NCI-H2171 (cell line): ENCODE results near the gene BICRA.

Source experiments
- DNase-seq: peaks from one replicate; lab custom pipeline; 2025; lab: John Stamatoyannopoulos, UW

Gene BICRA

DNA sequence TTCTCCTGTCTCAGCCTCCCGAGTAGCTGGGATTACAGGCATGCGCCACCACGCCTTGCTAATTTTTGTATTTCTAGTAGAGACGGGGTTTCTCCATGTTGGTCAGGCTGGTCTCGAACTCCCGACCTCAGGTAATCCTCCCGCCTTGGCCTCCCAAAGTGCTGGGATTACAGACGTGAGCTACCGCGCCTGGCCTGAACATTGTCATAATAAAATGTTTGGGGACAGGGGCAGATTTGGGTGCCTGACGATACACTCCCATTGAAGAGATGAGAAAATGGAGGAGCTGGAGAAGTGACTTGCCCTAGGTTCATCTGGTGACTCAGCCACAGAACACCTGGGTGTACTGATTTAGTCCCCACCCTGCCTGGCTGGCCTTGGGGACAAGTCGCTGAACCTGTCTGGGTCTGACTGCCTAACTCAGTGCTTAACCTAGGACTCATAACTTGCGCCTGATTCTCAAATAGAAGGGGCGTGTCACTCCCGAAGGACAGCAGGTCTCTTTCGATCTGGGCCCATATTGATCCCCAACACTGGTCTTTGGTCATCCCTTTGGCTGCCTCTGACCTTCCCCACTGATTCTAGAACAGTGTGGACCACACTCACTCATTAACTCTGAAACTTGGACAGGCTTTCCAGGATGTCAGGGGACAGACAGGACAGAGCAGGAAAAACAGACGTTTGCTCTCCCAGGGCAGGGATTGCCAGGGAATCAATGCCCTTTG, 7.6 kb upstream of the BICRA start:
- no peak for DNase-seq

DNA sequence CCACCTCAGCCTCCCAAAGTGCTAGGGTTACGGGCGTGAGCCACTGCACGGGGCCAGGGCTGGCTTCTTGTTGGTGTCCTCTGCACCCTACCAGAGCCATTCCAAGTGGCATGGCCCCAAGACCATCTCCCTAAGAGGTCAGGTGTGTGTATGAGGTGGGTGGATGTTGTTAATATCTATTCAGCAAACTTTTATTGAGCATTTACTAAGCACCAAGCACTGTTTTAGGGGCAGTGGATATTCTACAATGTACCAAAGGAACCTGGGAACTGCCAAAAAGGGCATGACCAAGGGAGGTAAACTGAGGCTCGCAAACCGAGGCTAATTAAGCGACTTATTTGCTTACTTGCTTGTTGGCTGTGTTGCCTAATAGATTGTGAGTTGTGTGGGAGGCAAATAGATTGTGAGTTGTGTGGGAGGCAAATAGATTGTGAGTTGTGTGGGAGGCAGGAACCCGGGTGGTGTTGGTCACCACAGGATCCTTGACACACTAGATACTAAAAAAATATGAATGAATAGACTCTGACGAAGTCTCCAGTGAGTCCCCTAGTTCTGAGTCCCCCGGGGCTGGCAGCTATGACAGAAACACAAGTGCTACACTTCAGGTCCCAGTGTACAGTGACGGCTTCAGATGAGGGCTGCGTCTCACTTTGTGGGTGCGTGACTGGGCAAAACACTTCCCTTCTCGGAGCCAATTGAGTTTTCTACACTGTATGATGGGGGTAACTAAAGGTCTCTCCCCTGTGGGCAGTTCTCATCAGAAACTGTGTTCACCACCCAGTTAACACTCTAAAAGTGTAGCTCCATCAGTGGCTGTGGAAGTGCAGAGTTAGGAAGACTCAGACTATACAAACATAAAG, 5.0 kb upstream of the BICRA start:
- DNase-seq, result no peak

DNA sequence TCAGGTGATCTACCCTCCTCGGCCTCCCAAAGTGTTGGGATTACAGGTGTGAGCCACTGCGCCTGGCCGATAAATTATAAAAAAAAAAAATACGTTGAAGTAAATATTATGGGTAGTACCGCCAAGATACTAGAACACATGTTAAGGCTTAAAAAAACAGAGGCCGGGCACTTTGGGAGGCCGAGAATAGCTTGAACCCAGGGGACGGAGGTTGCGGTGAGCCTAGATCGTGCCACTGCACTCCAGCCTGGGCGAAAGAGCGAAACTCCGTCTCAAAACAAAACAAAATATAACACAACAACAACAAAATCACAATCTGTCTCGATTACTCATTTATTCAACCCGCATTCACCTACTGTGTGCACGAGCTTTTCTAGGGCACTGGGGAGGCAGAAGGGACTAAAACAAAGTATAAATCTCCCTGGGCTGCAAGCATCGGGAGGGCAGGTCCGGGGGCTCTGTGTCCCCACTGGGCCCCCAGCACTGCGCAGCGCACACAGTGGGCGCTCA, 1.3 kb upstream of the BICRA start:
- no peak for DNase-seq

DNA sequence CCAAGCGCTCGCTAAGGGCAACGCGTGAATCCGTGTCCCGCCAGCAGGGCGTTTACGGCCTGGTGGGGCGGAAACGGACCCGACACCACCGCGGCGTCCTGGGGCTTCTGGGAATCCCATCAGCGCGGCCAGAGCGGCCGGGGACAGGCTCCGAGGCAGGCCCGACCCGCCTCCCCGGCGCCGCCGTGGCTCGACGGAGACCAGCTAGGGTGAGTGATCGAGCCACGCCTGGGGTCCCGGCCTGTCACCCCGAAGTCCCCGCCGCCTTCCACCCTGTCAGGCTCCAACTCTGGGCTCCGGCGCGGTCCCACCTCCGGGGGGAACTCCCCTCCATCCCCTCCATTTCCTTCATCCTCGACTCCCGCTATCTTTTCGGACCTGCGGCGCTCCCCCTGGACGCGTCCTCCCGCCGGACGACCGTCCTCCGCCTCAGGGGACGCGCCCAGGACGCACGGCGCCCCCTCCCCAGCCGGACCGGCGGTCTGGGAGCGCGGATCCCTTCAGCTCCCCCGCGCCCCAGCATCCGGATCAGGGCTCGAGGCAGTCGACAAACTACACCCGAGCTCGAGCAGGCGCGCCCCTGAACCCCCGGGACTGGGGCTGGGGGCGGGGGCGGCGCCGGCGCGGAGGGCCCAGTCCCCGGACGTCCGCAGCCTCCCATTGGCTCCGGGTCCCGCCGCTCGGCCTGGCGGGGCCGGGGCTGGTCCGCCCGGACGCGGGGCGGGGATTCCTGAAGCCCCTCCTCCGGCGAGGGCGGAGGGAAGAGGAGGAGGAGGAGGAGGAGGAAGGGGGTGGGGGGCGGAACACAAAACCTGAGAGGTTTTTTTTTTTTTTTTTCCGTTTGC, 638 bp upstream of the BICRA start:
- peak; percentile 82 for DNase-seq

DNA sequence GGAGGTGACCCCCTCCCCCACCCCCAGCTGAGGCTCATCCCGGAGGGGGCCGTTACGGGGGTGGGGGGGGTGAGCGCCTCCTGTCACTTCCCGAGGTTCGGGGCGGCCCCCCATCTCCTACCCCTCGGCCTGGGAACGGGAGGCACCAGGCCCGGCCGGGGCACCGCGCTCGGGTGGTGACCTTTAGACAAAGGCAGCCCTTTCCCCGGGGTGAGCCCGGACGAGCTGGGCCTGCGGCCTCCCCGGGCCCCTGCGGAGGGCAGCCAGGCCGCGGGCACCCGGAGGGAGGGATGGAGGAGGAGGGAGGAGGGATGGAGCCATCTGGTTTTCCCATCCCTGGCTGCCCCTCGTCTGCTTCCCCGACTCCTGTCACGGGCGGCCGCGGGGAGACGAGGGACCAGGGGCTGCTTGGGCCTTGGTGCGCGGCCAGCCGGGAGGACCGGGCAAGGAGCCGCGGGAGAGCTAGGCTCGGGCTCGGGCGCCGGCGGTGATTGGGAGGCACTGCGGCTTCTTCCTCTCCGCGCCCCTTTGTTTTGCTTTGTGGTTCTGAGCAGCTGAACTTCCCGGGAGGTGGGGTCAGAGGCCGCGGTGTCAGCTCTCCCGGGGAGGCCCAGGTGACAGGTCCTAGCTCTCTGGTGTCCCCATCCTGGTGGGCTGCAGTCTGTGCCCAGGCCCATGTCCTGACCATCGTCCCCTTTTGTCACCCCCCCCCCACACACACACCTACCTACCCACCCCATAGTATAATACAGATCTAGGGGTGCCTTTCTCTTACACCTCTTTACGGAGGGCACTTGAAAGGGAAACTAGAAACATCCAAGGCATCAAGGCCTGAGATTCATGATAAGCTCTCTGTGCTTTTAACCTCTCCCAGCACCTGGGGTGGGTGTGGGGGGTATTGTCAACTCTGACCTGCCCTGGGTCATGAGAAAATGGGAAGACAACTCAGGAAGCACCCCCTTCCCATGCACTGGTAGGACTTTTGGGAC, 1.3 kb downstream of the BICRA start:
- DNase-seq, result peak; percentile 8

DNA sequence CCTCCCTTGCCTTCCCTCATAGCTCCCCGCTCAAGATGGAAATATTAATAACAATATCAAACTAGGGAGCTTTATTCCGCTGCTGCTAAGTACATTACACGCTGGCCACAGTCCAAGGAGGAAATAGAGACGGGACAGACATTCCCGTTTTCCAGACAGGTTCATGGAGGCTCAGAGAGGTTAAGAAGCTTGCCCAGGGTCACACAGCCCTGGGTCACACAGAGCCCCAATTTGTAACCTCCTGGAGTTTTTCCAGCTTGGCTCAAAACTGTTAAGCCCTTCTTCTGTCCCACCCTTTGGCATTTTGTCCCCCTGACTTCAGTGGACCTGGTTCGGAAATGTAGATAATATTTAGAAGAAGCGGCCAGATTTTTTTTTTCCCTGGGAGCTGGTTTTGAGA, 2.0 kb downstream of the BICRA start:
- no peak for DNase-seq

DNA sequence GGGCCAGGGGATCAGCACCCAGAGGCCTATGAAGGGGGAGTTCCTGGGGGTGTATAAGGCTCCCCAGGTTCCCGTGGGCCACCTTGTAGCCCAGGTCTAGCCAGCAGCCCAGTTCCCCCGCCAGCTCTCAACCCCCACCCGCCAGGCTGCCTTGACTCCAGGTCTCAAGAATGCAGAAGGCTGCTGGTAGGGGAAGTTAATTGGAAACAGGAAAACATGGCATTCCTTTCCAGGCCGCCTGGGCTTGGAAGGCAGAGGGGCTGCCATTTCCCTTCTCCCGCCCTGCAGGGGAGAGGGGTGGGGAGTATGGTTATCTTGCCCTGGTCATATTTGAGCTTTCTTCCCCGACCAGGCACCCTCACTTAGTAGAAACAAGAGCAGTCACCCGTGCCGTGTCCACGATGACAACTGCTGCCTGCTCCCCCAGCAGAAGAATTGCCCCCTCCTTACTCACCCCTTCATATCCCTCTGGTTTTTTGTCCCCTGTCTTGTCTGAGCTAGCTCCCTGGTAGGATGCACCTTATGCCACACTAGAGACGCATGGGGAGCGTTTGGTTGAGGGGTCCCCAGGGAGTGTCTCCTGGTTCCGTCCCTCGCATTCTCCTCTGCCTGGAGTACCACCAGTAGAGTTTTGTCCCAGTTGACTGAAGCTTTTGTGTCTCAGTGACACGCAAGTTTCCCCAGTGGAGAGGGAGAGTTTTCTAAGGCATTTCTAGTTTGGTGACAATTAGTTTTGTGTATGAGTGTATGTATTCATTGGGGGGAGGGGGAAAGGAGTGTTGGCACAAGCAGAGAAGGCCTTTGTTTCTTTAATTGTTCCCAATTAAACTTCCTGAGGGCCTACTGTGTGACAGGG, 4.5 kb downstream of the BICRA start:
- DNase-seq, result peak; percentile 21

DNA sequence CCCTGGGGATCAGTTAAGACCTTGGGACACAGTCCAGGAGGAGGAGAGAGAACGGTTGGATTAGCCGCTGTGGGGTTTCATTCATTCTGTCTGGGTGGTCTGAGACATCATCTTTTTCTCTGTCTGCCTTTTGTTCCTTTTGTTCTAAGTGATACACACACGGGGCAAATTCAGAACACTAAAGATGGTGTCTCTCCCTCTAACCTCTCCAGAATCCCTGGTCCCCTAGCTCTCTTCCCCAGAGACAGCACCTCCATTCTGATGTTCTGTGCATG, 5.0 kb downstream of the BICRA start:
- DNase-seq, result no peak

DNA sequence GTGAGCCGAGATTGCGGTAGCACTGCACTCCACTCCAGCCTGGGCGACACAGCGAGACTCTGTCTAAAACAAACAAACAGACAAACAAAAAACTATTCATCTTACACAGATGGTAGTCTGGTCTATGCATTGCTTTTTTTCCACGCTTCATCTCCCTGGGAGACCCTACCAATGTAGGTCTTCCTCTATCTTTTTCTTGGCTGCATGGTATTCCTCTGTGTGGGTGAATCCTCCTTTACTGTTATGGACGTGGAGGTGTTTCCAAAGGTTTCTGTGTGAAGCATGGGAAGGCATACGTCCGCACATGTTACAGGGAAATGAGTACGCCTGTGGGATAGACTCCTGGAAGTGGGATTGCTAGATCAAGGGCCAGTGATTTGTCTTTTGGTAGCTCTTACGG, 5.6 kb downstream of the BICRA start:
- DNase-seq, result no peak

DNA sequence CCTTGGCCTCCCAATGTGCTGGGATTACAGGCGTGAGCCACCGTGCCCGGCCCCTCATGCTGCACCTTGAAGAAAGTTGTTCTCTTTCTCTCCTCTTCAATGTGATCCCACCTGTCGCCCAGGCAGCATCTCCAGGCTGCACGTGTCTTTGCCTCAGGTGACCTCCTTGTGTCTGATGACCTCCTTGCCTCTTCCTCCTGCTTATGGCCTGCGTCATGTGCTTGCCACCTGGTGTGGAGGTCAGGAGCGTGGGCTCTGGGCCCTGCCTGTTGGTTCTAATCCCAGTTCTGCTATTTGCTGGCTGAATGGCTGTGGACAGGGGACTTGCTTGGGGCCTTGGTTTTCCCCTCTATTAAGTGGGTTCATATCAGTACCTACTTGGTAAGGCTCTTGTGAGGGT, 6.3 kb downstream of the BICRA start:
- no peak for DNase-seq

DNA sequence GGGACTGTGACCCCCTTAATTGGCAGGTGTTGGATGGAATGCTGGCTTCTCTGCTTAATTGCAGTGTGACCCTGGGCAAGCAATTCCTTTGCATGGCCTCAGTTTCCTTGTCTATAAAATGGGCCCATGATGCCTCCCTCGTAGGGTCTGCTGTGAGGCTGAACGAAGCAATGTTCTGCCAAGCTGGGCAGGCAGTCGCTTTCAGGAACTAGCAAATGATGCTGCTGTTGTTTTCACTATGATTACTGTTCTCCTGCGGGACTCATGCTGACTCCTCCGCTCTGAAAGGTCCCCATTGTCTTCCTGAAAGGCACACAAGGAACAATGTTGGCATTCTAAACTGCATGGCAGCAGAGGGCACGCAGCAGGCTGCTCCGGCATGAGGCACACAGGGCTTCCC, 6.8 kb downstream of the BICRA start:
- DNase-seq, result no peak

DNA sequence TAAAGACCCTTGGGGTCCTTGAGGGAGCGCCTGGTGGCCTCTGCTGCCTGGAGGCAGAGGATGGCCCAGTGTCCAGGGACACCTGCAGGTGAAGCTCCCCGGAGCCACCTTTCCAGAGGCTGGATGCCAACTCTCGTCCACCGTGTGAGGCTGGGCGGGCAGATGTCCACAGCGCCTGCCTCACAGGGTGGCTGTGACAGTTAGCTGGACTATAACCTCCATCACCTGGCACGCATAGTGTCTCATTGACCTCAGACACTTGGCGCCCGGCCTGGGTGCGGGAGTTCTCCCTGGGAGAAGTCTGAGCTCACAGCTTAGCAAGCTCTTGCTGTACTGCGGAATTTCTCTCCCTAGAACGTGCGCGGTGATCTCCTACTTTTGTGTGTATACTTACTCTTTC, 9.8 kb downstream of the BICRA start:
- DNase-seq, result no peak

DNA sequence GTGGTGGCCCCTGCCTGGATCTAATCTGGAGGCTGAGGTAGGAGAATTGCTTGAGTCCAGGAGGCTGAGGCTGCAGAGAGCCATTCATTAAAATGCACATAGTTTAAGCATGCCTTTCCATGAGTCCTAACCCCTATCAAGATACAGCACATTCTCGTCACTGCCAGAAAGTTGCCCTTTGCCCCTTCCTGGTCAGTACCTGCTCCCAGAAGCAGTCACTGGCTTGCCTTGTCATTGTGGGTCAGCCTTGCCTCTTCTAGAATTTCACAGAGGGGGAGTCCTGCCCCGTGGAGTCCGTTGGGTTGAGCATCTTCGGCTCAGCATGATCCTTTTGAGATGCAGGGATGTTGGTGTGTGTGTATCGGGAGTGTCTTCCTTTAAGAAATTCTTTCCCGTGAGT, 10.8 kb downstream of the BICRA start:
- no peak for DNase-seq

DNA sequence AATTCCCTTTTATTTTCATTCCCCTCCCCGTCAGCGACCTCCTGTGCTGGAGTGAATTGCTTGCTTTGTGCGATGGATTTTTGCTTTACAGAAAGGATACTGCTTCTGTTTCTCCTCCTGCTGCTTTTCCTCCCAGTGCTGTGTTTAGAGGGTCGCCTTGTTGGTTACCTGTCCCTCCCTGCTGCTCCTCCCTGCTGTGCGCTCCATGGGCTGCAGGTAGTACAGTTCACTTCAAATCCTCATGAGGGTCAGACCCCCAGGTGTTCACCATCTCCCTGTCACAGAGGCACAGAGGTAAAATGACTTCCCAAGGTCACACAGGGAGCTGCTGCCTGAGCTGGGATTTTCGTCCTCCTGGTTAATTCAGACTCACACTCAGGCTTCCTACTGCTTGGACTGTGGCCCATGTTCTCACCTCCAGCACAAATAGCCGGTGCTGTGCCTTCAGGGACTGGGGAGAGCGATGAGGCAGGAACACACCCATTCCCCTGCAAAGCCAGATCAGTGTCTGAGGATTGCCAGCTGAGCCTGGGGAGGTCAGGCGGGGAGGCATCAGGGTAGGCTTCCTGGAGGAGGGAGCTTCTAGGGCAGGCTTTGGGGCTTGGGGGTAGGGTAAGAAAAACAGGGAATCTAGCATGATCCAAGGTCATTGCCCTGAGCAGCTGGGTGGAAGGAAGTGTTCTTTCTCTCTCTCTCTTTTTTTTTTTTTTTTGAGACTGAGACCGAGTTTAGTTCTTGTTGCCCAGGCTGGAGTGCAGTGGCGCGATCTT, 14.4 kb downstream of the BICRA start:
- DNase-seq, result no peak

DNA sequence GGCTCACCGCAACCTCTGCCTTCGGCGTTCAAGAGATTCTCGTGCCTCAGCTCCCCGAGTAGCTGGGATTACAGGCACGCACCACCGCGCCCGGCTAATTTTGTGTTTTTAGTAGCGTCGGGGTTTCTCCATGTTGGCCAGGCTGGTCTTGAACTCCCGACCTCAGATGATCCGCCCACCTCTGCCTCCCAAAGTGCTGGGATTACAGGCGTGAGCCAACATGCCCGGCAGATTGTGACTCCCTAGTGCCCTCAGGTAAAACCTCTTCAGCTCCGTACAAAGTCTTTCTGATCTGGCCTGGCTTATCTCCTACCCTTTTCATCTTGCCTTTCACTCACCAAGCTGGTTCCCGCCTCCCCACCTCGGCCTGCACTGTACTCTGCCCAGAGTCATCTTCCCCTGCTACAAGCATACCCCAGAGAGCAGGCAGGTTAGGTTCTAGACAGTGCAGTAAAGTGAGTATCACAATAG, 15.0 kb downstream of the BICRA start:
- DNase-seq, result no peak

DNA sequence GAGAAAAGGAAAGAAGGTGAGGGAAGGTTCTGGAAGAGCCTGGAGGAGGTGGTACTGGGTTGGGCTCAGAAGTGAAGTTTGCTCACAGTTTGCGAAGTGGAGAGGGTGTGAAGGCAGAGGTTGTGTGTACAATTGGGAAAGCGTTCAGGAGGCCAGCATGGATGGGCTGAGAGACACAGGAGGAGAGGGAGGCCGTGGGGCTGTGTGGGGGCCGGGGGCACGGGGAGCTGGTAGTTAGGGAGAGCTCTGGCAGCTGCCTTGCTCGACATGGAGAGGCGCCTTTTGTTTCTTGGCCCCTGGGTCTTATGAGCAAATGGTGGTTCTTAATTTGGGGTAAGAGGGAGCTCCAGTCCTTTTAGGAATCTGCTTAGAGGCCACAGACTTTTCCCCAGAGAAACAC, 16.7 kb downstream of the BICRA start:
- DNase-seq, result no peak

DNA sequence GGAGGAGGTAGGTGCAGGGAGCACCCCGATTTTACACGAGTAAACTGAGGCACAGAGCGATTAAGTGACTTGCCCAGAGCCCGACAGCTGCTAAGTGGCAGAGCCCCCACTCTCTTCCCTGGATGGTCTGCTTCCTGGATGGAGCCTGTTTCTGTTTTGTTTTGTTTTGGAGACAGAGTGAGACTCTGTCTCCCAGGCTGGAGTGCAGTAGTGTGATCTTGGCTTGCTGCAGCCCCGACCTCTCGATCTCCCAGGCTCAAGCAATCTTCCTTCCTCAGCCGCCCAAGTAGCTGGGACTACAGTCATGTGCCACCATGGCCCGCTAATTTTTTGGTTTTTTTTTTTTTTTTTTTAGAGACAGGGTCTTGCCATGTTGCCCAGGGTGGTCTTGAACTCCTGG, 17.3 kb downstream of the BICRA start:
- no peak for DNase-seq

DNA sequence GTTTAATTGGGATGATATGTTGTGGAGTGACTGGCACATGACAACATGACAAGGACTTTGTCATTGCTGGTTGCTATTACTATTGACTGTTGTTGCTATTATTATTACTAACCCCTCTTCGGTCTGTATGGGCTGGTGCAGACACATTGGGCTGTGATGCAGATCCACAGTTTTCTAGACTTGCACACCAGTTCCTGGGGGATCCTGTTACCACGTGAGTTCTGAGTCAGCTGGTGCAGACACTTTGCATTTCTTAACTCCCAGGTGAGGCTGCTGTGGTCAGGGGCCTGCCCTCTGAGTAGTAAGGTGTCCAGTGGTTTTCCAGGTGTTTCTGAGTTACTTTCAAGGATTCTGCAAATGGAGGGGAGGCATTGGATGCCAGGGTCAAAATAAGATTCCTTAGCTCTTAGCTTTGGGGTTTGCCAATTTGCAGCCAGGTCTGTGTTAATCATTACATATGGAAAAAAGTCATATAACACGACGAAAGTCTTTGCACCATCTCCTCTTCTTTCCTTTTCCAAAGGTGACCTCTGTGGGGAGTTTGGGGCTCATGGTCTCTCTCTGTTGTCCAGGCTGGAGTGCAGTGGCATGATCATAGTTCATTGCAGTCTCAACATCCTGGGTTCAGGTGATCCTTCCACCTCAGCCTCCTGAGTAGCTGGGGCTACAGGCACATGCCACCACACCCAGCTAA, 19.3 kb downstream of the BICRA start:
- DNase-seq, result no peak

DNA sequence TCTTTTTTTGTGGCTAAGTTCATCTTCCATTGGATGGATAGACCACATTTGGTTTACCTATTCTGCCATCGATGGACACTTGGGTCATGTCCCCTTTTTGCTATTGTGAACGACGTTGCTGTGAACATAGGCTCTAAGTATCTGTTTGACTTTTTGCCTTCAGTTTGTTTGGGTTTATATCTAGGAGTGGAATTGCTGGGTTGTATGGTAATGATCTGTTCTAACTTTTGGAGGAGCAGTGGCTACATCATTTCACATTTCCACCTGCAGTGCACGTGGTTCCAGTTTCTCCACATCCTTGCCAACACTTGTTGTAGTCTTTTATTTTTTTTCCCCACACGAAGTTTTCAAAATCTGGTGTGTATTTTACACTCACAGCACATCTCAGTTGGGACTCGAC, 21.7 kb downstream of the BICRA start:
- DNase-seq, result no peak
